Skeletal muscle satellite cell (primary cell): ENCODE data around the gene SRPRB.
"Not testable (repeated sequence)": the region's sequence is repeated elsewhere in the genome, so short reads cannot be mapped to it uniquely, and the experiment has no call there.

Source experiments
- H3K27me3 ChIP-seq: 2 replicates; pipeline ENCODE4 v1.7.0; 2013; ENCODE audit warnings: low read length; ENCODE audit not compliant: control insufficient read depth, insufficient read depth
- H3K36me3 ChIP-seq: 2 replicates; pipeline ENCODE4 v1.7.0; 2013; ENCODE audit warnings: mild to moderate bottlenecking, control low read depth, low read length; ENCODE audit not compliant: insufficient read depth
- H3K4me1 ChIP-seq: 2 replicates; pipeline ENCODE4 v1.7.0; 2013; ENCODE audit warnings: low read length; ENCODE audit not compliant: control insufficient read depth, insufficient read depth
- H3K4me2 ChIP-seq: 2 replicates; pipeline ENCODE4 v1.7.0; 2013; ENCODE audit warnings: mild to moderate bottlenecking, low read length
- H3K4me3 ChIP-seq: 2 replicates; pipeline ENCODE4 v1.7.0; 2013; ENCODE audit warnings: low read length
- H3K9ac ChIP-seq: 2 replicates; pipeline ENCODE4 v1.7.0; 2013; ENCODE audit warnings: mild to moderate bottlenecking, low read depth, low read length, moderate library complexity
- H3K9me3 ChIP-seq: replicated peaks from 2 replicates; pipeline ENCODE4 v1.7.0; 2013; ENCODE audit warnings: mild to moderate bottlenecking, control low read depth, low read length

SRPRB gene

GRCh38 chr3:133763797-133764683 lies 41.6 kb upstream of the SRPRB start:
- H3K4me1 ChIP-seq: no peaks in the 10 kb centered on the region
- H3K36me3 ChIP-seq: no peaks in the 10 kb centered on the region
- no peak overlapping the region for H3K9ac ChIP-seq
- no peaks in the 10 kb centered on the region for H3K9me3 ChIP-seq
- H3K4me3 ChIP-seq: no peak overlapping the region
- peaks cover 41% of the 10 kb centered on the region for H3K27me3 ChIP-seq
- no peak overlapping the region for H3K4me2 ChIP-seq

- Histone ChIP-seq H3K9me3 (no peaks in the 10 kb centered on the region), H3K4me2 (no peak overlapping the region), H3K9ac (no peak overlapping the region), H3K27me3 (peaks cover 38% of the 10 kb centered on the region), H3K36me3 (no peaks in the 10 kb centered on the region), H3K4me1 (no peaks in the 10 kb centered on the region), H3K4me3 (no peak overlapping the region)
Observed at GRCh38 chr3:133765256-133765655, 40.4 kb upstream of the SRPRB start.

- Histone ChIP-seq H3K9ac (no peak overlapping the region), H3K4me3 (no peak overlapping the region), H3K4me2 (no peak overlapping the region), H3K27me3 (peaks cover 20% of the 10 kb centered on the region), H3K9me3 (no peaks in the 10 kb centered on the region), H3K4me1 (no peaks in the 10 kb centered on the region), H3K36me3 (no peaks in the 10 kb centered on the region)
Observed at GRCh38 chr3:133767607-133768006, 38.0 kb upstream of the SRPRB start.

GRCh38 chr3:133769536-133769935 lies 36.1 kb upstream of the SRPRB start:
- Histone ChIP-seq H3K9ac (no peak overlapping the region), H3K4me2 (no peak overlapping the region), H3K36me3 (no peaks in the 10 kb centered on the region), H3K4me3 (no peak overlapping the region), H3K27me3 (peaks cover 5% of the 10 kb centered on the region), H3K4me1 (no peaks in the 10 kb centered on the region), H3K9me3 (no peaks in the 10 kb centered on the region)

GRCh38 chr3:133773732-133774131 lies 31.9 kb upstream of the SRPRB start:
- H3K4me1 ChIP-seq: no peaks in the 10 kb centered on the region

GRCh38 chr3:133775309-133775708 lies 30.3 kb upstream of the SRPRB start:
- H3K4me2 ChIP-seq: no peak overlapping the region
- H3K9me3 ChIP-seq: no peaks in the 10 kb centered on the region
- H3K36me3 ChIP-seq: no peaks in the 10 kb centered on the region
- peaks cover 19% of the 10 kb centered on the region for H3K27me3 ChIP-seq
- H3K4me1 ChIP-seq: no peaks in the 10 kb centered on the region
- no peak overlapping the region for H3K9ac ChIP-seq
- H3K4me3 ChIP-seq: no peak overlapping the region

More at GRCh38 chr3:133773732-133774131, 31.9 kb upstream of the SRPRB start:
- H3K4me3 ChIP-seq: no peak overlapping the region
- peaks cover 15% of the 10 kb centered on the region for H3K27me3 ChIP-seq
- H3K4me2 ChIP-seq: no peak overlapping the region
- no peak overlapping the region for H3K9ac ChIP-seq
- H3K9me3 ChIP-seq: no peaks in the 10 kb centered on the region
- H3K36me3 ChIP-seq: no peaks in the 10 kb centered on the region

- no peaks in the 10 kb centered on the region for H3K4me1 ChIP-seq
Observed at GRCh38 chr3:133775835-133776234, 29.8 kb upstream of the SRPRB start.

GRCh38 chr3:133776794-133777438 lies 28.7 kb upstream of the SRPRB start:
- Histone ChIP-seq H3K4me1 (no peaks in the 10 kb centered on the region), H3K27me3 (peaks cover 21% of the 10 kb centered on the region), H3K4me3 (no peak overlapping the region), H3K9ac (no peak overlapping the region), H3K9me3 (no peaks in the 10 kb centered on the region), H3K4me2 (no peak overlapping the region), H3K36me3 (no peaks in the 10 kb centered on the region)

More at GRCh38 chr3:133775835-133776234, 29.8 kb upstream of the SRPRB start:
- Histone ChIP-seq H3K27me3 (peaks cover 19% of the 10 kb centered on the region), H3K9me3 (no peaks in the 10 kb centered on the region), H3K36me3 (no peaks in the 10 kb centered on the region), H3K9ac (no peak overlapping the region), H3K4me3 (no peak overlapping the region), H3K4me2 (no peak overlapping the region)

GRCh38 chr3:133777807-133778568 lies 27.6 kb upstream of the SRPRB start:
- no peak overlapping the region for H3K4me2 ChIP-seq
- H3K4me1 ChIP-seq: no peaks in the 10 kb centered on the region
- H3K27me3 ChIP-seq: peaks cover 23% of the 10 kb centered on the region
- no peak overlapping the region for H3K4me3 ChIP-seq
- no peaks in the 10 kb centered on the region for H3K9me3 ChIP-seq
- no peaks in the 10 kb centered on the region for H3K36me3 ChIP-seq
- H3K9ac ChIP-seq: no peak overlapping the region

GRCh38 chr3:133779626-133780203 lies 25.9 kb upstream of the SRPRB start:
- Histone ChIP-seq H3K36me3 (no peaks in the 10 kb centered on the region), H3K9ac (no peak overlapping the region), H3K4me1 (no peaks in the 10 kb centered on the region), H3K9me3 (no peaks in the 10 kb centered on the region), H3K4me2 (no peak overlapping the region), H3K4me3 (no peak overlapping the region), H3K27me3 (peaks cover 23% of the 10 kb centered on the region)

- H3K4me2 ChIP-seq, H3K9ac ChIP-seq, H3K9me3 ChIP-seq, H3K4me3 ChIP-seq, H3K4me1 ChIP-seq, H3K36me3 ChIP-seq: not testable (repeated sequence)
- H3K27me3 ChIP-seq: peaks cover 17% of the 10 kb centered on the region
Observed at GRCh38 chr3:133780756-133781155, 24.9 kb upstream of the SRPRB start.
